ENCODE measurements around the gene GPR62.

Gene GPR62

GRCh38 chr3:51955893-51956770 is 951 bp downstream of the GPR62 start:
- DNase-seq, result no peak

DNA sequence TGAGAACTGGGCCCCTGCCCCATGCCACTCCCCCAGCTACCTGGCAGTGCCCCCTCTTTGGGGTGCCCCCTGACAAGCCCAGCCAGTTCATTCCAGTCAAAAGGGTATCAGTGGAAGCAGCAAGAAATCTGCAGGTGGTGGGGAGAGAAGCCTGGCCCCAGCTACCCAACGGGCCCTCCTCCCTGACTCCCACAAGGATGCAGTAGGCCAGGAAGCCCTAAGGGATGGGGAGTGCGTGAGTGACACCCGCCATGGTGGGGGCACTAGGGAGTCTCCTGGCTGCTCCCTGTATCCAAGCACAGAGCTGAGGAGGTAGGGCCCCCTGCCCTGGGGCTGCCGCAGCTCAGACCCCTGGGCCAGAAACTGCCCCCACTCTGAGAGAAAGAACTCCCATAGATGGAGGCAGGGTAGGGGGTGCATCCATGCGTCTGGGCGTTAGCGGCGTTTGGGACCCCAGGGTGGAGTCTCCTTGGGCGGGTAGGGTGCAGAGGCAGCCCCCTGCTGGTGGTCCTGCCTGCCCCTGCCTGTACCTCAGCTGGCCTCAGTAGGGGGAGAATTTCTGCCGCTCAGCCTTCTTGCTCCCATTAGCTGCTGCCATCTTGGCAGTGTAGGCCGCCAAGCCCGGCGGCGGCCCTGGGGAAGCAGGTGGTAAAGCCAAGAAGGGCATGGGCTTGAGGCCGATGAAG is 2.5 kb downstream of the GPR62 start:
- no peak for DNase-seq

DNA sequence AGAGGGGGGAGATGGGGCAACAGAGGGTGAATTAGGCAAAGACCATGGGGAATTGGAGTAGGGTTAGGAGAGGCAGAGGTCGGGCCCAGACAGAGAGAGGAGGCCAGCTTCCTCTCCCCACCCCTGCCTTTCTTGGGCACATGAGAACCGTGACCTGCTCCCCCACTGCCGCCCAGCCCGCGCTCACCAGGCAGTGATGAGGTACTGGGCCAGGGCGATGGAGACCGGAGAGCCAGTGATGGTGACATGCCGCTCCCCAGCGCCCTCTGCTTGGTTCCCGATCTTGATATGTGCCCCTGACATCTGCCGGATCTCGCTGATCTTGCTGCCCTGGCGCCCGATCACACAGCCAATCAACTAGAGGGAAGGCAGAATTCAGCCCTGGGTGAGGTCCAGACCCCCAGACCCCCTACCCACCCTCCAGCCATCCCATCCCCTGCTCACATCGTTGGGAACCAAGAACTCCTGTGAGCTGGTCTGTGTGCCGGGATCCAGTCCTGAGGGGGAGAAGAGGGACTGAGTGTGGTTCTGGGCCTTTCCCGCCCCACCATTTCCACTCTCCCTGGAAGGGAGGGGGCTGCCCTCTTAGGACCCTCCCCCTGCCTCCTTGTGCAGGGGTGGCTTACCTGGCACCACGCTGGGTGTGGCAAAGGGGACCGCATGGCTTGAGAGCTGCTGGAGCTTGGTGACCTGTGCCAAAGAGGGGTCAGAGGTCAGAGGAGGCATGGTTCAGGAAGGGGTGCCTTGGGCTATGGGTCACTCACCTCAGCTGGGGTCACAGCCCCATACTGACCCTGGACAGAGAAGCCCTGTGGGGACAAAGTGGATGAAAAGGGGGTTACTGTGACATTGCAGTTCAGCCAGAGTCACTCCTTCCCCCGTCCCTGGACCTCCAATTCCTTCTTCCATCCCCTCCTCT is 3.7 kb downstream of the GPR62 start:
- no peak for DNase-seq

GRCh38 chr3:51959651-51960050 is 4.5 kb downstream of the GPR62 start:
- DNase-seq, result no peak

DNA sequence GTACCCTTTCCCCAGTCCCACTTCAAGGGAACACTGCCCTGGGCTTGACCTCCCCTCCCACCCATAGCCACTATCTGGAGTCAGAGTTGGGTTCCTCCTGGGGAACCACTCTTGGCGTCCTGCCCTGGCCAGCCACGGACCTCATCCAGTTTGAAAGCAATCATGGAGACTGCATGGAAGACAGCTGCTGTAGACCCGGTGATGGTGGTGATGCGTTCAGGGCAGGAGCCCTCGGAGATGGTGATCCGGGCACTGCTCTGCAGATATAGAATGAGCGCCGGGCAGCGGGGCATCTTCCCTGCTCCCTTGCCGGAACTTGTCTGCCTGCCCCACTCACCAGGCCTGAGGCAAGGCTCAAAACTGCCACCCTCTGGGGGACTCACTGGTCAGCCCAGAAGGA is 5.2 kb downstream of the GPR62 start:
- no peak for DNase-seq

DNA sequence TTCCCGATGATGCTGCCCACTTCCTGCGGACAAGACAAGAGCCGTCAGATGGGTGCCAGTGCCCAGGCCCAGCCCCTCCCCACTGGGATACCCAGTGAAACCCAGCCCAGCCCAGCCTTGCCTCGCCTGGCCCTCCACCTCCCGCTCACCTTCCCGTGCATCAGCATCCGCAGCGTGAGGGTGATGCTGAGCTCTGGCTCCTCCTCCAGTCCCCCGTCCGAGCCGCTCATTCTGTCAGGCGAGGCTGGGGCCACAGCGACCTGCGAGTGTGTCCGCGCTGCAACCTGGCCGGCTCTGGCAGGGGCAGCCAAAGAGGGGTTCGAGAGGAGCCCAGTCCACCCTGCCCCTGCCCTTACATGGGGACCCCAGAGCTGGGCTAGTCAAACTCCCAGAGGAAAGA is 5.8 kb downstream of the GPR62 start:
- no peak for DNase-seq

DNA sequence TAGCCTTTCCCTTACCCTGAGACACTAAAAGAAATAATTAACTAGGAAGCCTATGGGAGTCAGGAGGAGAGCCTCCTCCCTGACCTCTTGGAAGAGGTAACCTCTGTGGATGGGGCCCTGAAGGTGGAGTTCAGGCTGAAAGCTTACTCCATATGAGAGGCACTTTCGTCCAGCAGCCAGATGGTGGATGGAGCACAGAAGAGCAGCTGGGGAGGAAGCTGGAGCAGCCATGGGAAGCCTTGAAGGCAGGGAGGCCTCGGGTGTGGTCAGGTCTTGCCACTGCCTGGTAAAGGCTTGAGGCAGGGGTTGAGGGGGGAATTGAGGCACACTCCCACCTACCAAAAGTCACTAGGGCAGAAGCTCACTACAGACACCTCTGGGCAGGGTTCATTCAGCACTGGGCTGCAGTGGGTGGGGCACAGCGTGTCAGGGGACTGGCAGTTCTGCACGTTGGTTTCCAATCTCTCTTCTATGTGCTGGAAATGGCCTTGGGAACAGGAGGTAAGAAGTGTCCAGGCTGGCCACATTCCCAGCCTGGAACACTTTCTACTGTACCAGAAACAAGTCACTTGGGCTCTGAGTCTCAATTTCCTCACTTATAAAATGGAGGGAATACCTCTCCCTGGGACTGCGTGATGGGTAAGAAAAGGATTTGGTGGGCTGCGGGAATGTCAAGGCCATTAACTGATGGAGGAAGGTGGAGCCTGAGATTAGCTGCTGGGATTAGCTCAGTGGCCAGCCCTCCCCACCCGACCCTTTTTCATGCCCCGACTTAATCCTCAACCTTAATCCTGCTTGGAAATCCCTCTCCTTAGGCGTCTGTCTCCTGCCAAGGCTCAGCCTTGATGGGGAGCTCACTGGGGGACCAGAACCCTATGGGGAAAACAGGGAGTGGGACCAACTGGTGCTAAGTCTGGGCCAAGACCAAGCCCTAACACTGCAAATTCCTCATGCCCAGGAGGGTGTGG is 6.7 kb downstream of the GPR62 start:
- DNase-seq, result no peak

DNA sequence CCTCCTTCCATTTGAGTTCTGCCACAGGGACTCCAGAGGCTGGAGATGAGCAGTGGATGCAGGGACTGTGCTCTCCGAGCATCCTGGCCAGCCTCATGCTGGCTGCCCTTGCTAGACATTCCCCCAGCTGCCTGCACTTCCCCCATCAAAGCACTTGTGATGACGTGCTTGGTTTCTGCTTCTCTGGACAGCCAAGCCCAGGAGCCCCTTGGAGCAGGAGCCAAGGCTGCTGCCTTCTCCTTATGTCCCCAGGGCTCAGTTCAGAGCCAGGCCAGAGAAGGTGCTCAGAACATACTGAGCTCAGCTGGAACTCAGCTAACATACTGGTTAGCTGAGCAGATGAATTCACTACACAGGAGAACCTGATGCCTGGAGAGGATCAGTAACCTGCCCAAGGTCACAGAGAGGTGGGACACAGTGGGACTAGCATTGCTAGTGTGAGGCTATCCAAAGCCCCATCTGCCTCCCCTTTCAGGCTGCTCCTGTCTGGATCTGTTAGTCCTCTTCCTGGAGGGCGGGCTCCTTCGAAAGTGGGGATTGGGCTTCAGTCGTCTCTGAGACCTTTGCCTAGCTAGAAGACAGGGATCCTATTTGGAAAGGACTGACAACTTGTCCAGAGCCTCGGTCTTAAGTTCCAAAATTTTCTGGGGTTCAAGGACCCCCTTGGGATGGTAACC is 7.8 kb downstream of the GPR62 start:
- DNase-seq, result no peak

GRCh38 chr3:51963951-51964451 is 8.8 kb downstream of the GPR62 start:
- no peak for DNase-seq

DNA sequence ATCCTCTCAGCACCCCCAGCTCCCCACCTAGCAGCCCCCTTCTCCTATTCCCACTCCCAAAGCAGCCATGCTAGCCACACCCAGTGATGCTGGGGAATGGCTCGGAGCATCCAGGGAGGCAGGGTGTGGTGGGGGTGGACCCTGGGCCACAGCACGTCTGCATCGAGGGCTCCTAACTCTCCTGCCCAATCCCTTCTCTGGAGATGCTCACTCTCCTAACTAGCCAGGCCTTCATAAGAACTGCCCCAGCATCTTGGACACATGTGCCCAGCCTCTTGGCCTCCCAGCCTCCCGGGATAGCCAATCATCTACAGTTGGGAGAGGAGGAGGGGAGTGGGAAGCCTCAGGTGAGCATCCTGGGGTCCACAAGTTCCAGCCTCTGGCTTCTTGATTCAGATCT is 9.3 kb downstream of the GPR62 start:
- DNase-seq, result no peak

GRCh38 chr3:51966016-51966415 is 10.8 kb downstream of the GPR62 start:
- no peak for DNase-seq

- DNase-seq, result no peak
Observed at GRCh38 chr3:51966486-51966885, 11.3 kb downstream of the GPR62 start.

DNA sequence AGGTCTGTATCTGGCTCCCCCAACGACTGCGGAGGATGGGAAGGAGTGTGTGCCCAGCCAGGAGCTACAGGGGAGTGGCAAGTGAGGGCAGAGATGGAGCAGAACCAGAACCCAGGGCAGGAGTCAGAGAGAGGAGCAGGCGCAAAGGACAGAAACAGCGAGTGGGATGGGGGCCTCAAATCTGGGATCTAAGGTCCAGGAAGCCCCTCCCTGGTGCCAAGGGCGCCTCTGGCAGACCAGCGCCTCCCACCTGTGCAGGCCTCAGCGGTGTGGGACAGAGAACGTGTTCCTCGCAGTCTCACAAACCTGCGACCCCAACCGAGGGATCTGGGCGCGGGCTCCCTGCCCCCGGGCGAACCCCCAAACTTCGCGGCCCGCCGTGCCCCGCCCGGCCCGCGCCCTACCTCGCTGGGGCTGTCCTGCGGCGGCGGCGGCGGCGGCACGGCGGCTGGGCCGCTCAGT is 11.8 kb downstream of the GPR62 start:
- no peak for DNase-seq

DNA sequence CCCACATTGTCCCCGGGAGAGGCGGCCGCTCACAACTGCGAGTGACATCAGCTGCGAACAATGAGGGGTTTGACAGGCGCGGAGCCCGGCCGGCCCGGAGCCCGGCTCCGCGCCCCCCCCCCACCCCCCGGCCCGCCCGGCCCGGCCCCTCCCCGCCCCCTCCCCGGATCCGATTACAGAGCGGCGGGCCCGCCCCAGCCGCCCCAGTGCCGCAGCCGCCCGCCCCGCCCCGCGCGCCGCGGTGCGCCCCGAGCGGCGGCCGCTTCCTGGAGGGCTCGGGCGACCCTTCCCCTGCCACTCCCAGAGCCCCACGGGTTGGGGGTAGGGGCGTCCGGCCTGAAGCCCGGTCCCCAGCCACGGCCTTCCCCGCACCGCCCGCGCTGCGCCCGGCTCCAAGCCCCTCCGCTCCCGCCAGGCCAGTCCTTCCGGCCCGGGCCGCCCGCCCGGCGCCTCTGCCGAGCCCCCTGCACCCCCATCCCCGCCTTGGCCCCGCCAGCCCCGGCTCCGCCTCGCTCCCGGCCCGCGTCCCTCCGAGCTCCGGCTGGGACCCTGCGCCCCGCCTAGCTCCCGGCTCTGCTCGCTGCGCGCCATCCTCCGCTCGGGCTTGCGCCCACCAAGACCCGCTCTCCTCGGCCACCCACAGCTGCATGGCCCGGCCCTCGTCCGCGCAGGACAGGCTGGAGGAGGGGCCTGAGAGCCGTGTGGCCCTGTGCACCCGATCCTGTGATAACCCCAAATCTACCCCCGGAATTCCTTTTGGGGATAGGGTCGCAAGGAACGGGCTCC is 12.4 kb downstream of the GPR62 start, which contains the start of gene PCBP4:
PCBP4 (minus strand) TSS at position 71 of the 786 bp plus-strand sequence. CDS start 6,214 bp downstream, outside the sequence.
- no peak for DNase-seq

- DNase-seq, result no peak
Observed at GRCh38 chr3:51968170-51968775, 13.1 kb downstream of the GPR62 start.

GRCh38 chr3:51968883-51969678 is 13.9 kb downstream of the GPR62 start:
- DNase-seq, result no peak

GRCh38 chr3:51969841-51970240 is 14.7 kb downstream of the GPR62 start:
- no peak for DNase-seq

DNA sequence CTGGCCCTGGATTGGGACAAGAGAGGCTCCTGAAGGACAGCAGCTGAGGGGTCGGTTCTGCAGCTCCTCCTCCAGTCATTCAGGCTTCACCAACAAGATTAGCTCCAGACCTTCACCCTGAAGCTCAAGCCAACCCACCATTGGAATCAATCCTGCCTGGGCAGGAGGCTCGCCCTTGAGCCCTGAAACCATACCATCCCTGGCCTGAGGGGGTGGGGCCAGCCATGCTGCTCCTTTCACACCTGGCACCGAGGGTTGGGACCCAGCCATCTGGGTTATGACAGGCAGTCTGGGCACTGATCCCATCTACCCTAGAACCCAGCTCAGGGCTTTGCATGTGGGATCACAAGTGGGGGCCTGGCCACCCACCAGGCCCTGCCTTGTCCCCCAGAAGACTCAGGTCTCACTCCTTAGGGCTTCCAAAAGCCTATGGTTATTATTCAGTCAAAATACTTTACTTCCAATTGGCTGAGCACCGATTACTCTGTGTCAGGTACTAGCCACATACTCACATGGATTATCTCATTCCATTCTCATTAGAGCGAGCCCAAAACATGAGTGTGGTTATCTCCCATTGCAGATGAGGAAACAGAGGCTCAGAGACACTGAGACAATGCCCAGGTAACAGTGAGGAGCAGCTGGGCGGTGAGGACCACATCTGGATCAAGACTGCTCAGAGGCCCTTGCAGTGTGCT is 15.6 kb downstream of the GPR62 start:
- DNase-seq, result no peak

Measured in NCI-H2029 (cell line).